HCT116 (cell line): ENCODE measurements around the gene ZMYM4. TPM values are rescaled to one million over a fixed set of nuclear protein-coding genes. Genes with fewer than 3 reads are reported as not detected.

Experiments
- ATAC-seq: fragments of 200-7000 bp; cut with Tn5 transposase; 2 replicates; pipeline ENCODE4 v1.9.1; 2020; ENCODE audit warnings: mild to moderate bottlenecking, moderate library complexity
- BruUV-seq: library from RNA; stranded (reverse); fragments of 400-500 nt; replicated peaks from 2 replicates; lab custom pipeline; 2021; lab: Mats Ljungman, UMichigan
- CTCF ChIA-PET: fragments of 300-600 bp; sonication (Branson Sonifier 250); formaldehyde crosslinking; loops from one replicate; lab custom pipeline; 2021; ENCODE audit warnings: antibody characterized with exemption; lab: Charles Lee
- POLR2A ChIA-PET: fragments of 300-600, 350-600 bp; sonication (Branson Sonifier 250); formaldehyde crosslinking; loops from one replicate; lab custom pipeline; 2021; ENCODE audit warnings: antibody characterized with exemption; lab: Charles Lee
- RAD21 ChIA-PET, 2 experiments: fragments of 300-600 bp; sonication (Branson Sonifier 250); formaldehyde crosslinking; loops; one replicate each; lab custom pipeline; 2023; ENCODE audit warnings: low total read pairs in 2 of 2; ENCODE audit not compliant: uncharacterized antibody in 2 of 2, unreplicated experiment in 2 of 2, low non-redundant PET in 1 of 2; lab: Charles Lee
- DNase-seq: peaks from one replicate; pipeline ENCODE4 v3.0.0-alpha.2; 2010; ENCODE audit warnings: low read depth, low spot score
- H2AFZ ChIP-seq: fragments of 200-600 bp; shearing (Covaris generic), sonication (generic); 2 replicates; pipeline ENCODE4 v1.6.1; 2017; ENCODE audit warnings: low read depth, mixed run types, mixed read lengths, antibody characterized with exemption, low read length; ENCODE audit not compliant: poor library complexity, severe bottlenecking
- H3K27ac ChIP-seq: 2 replicates; pipeline ENCODE4 v1.5.1; 2012; ENCODE audit warnings: low read depth, low read length
- H3K27me3 ChIP-seq: fragments of 200-600 bp; sonication (generic); 2 replicates; pipeline ENCODE4 v1.6.1; 2016; ENCODE audit warnings: mixed run types, low read length, mixed read lengths; ENCODE audit not compliant: insufficient read depth
- H3K36me3 ChIP-seq, 2 experiments: fragments of 200-500 bp in 1 of 2; fragments of 200-600 bp in 1 of 2; sonication (Bioruptor generic) in 1 of 2; sonication (generic) in 1 of 2; 2 replicates each; pipeline versions ENCODE4 v1.5.1 to v1.6.1; 2014 to 2016; ENCODE audit warnings: low read length in 2 of 2, inconsistent platforms in 1 of 2, mixed read lengths in 1 of 2, mixed run types in 1 of 2; ENCODE audit not compliant: insufficient read depth in 2 of 2, control insufficient read depth in 1 of 2
- H3K4me1 ChIP-seq, 2 experiments: fragments of 200-600 bp in 1 of 2; sonication (generic) in 1 of 2; 2 replicates each; pipeline versions ENCODE4 v1.5.1 to v1.6.1; 2012 to 2017; ENCODE audit warnings: low read length in 2 of 2, inconsistent platforms in 1 of 2, mild to moderate bottlenecking in 1 of 2, mixed read lengths in 1 of 2, mixed run types in 1 of 2, moderate library complexity in 1 of 2; ENCODE audit not compliant: insufficient read depth in 2 of 2, control insufficient read depth in 1 of 2
- H3K4me2 ChIP-seq: fragments of 200-600 bp; sonication (generic); 2 replicates; pipeline ENCODE4 v1.6.1; 2017; ENCODE audit warnings: mixed run types, low read length, mixed read lengths
- H3K4me3 ChIP-seq, 2 experiments: fragments of 200-600 bp in 1 of 2; sonication (generic) in 1 of 2; replicated peaks in 1 of 2; 2 replicates each; pipeline ENCODE4 v1.5.1; 2011 to 2016; ENCODE audit warnings: low read length in 2 of 2, control low read depth in 1 of 2, low read depth in 1 of 2, mild to moderate bottlenecking in 1 of 2, mixed read lengths in 1 of 2, mixed run types in 1 of 2
- H3K79me2 ChIP-seq: fragments of 200-600 bp; sonication (generic); 2 replicates; pipeline ENCODE4 v1.6.1; 2017; ENCODE audit warnings: mild to moderate bottlenecking, mixed run types, low read length, moderate library complexity, mixed read lengths; ENCODE audit not compliant: insufficient read depth
- H3K9ac ChIP-seq: fragments of 200-600 bp; sonication (generic); 2 replicates; pipeline ENCODE4 v1.6.1; 2016; ENCODE audit warnings: low read length, mixed read lengths
- H3K9me2 ChIP-seq: fragments of 200-600 bp; sonication (generic), shearing (Covaris generic); 2 replicates; pipeline ENCODE4 v1.6.1; 2017; ENCODE audit warnings: mixed run types, mild to moderate bottlenecking, moderate library complexity; ENCODE audit not compliant: insufficient read depth
- H3K9me3 ChIP-seq, 2 experiments: fragments of 200-500 bp in 1 of 2; fragments of 200-600 bp in 1 of 2; sonication (Bioruptor generic) in 1 of 2; sonication (generic) in 1 of 2; 2 replicates each; pipeline ENCODE4 v1.6.1; 2014 to 2017; ENCODE audit warnings: low read length in 2 of 2, mixed read lengths in 2 of 2, inconsistent platforms in 1 of 2, low read depth in 1 of 2, mild to moderate bottlenecking in 1 of 2, mixed run types in 1 of 2, moderate library complexity in 1 of 2; ENCODE audit not compliant: control insufficient read depth in 1 of 2, insufficient read depth in 1 of 2
- H4K20me1 ChIP-seq: fragments of 200-600 bp; sonication (generic), shearing (Covaris generic); 2 replicates; pipeline ENCODE4 v1.6.1; 2017; ENCODE audit warnings: mixed run types, mild to moderate bottlenecking, moderate library complexity; ENCODE audit not compliant: insufficient read depth
- ATF3 ChIP-seq: IDR thresholded peaks from 2 replicates; pipeline ENCODE4 v1.6.1; 2012
- CBX3 ChIP-seq: IDR thresholded peaks from 2 replicates; pipeline ENCODE4 v1.6.1; 2012; ENCODE audit warnings: low read depth
- CTCF ChIP-seq, 3 experiments: fragments of 200-600 bp in 1 of 3; sonication (generic) in 1 of 3; IDR thresholded peaks in 2 of 3; conservative IDR thresholded peaks in 1 of 3; 2 replicates each; pipeline ENCODE4 v1.5.1; 2012 to 2017; ENCODE audit warnings: low read depth in 2 of 3, low read length in 2 of 3, antibody characterized with exemption in 1 of 3, borderline replicate concordance in 1 of 3, control low read depth in 1 of 3, mild to moderate bottlenecking in 1 of 3, mixed read lengths in 1 of 3, mixed run types in 1 of 3, moderate library complexity in 1 of 3; ENCODE audit not compliant: insufficient read depth in 1 of 3
- ELF1 ChIP-seq: IDR thresholded peaks from 2 replicates; pipeline ENCODE4 v1.6.1; 2012; ENCODE audit warnings: low read depth, borderline replicate concordance
- EZH2 ChIP-seq: fragments of 200-600 bp; sonication (generic); IDR thresholded peaks from 2 replicates; pipeline ENCODE4 v1.6.1; 2017; ENCODE audit warnings: antibody characterized with exemption, mixed run types
- EZH2phosphoT487 ChIP-seq: fragments of 200-600 bp; IDR thresholded peaks from 2 replicates; pipeline ENCODE4 v1.6.1; 2018; ENCODE audit warnings: antibody characterized with exemption, borderline replicate concordance
- JUND ChIP-seq: IDR thresholded peaks from 2 replicates; pipeline ENCODE4 v1.6.1; 2012
- MAX ChIP-seq: IDR thresholded peaks from 2 replicates; pipeline ENCODE4 v1.6.1; 2012
- POLR2A ChIP-seq: IDR thresholded peaks from 2 replicates; pipeline ENCODE4 v1.7.0; 2011; ENCODE audit warnings: borderline replicate concordance; ENCODE audit not compliant: insufficient read depth, insufficient read length; ENCODE audit errors: extremely low read depth
- POLR2AphosphoS5 ChIP-seq: IDR thresholded peaks from 2 replicates; pipeline ENCODE4 v1.6.1; 2011; ENCODE audit warnings: mild to moderate bottlenecking, low read depth, low read length, moderate library complexity
- RAD21 ChIP-seq: IDR thresholded peaks from 2 replicates; pipeline ENCODE4 v1.6.1; 2012; ENCODE audit warnings: low read depth, mild to moderate bottlenecking
- REST ChIP-seq: IDR thresholded peaks from 2 replicates; pipeline ENCODE4 v1.6.1; 2012; ENCODE audit warnings: low read depth
- SIN3A ChIP-seq: IDR thresholded peaks from 2 replicates; pipeline ENCODE4 v1.6.1; 2012; ENCODE audit warnings: low read depth
- SP1 ChIP-seq: IDR thresholded peaks from 2 replicates; pipeline ENCODE4 v1.6.1; 2012; ENCODE audit warnings: low read depth
- SRF ChIP-seq: IDR thresholded peaks from 2 replicates; pipeline ENCODE4 v1.6.1; 2012; ENCODE audit warnings: low read depth
- TCF7L2 ChIP-seq: IDR thresholded peaks from 2 replicates; pipeline ENCODE4 v1.7.0; 2011; ENCODE audit warnings: borderline replicate concordance, inconsistent platforms; ENCODE audit not compliant: insufficient read depth, insufficient read length; ENCODE audit errors: extremely low read depth
- YY1 ChIP-seq: IDR thresholded peaks from 2 replicates; pipeline ENCODE4 v1.6.1; 2011; ENCODE audit warnings: low read length, low read depth, moderate library complexity, mild to moderate bottlenecking; ENCODE audit not compliant: insufficient replicate concordance; ENCODE audit errors: extremely low read depth
- ZFX ChIP-seq: fragments of 450-650 bp; IDR thresholded peaks from 2 replicates; pipeline ENCODE4 v1.6.1; 2017
- ZNF274 ChIP-seq: fragments of 200-500 bp; sonication (Bioruptor generic); IDR thresholded peaks from 2 replicates; pipeline ENCODE4 v1.6.1; 2014; ENCODE audit warnings: mild to moderate bottlenecking, low read depth, low read length, inconsistent platforms
- intact Hi-C: fragments of 100-400 bp; cut with micrococcal nuclease; formaldehyde crosslinking; loops from 2 replicates; pipeline ENCODE4 v1.10.0; 2022
- total RNA-seq: library from RNA; stranded (reverse); gene quantifications from one replicate; pipeline ENCODE4 v1.2.1, GENCODE V29; 2021; ENCODE audit not compliant: unreplicated experiment

Gene ZMYM4
- total RNA-seq, 1 experiment from 2014 or later, result 58.0 TPM

GRCh38 chr1:35269989-35270289, 1.4 kb downstream of the ZMYM4 start:
- peak overlapping the region; percentile 89 for H3K9ac ChIP-seq
- peak overlapping the region; percentile 86 for H3K4me2 ChIP-seq
- H4K20me1 ChIP-seq, result 0 out of 2 replicates have a peak, but pooled peaks cover 6% of the 10 kb centered on the region
- H3K27me3 ChIP-seq, result no peaks in the 10 kb centered on the region
- H3K4me3 ChIP-seq, result peak overlapping the region; percentile 70 to 77
- peaks cover 62% of the 10 kb centered on the region for H3K79me2 ChIP-seq
- no peak for ATAC-seq
- H3K27ac ChIP-seq, result no peak overlapping the region
- no peak for DNase-seq
- no peak overlapping the region for H2AFZ ChIP-seq
- no peak for TF ChIP-seq ZNF274
- no peak for TF ChIP-seq EZH2phosphoT487
- TF ChIP-seq REST, result no peak
- TF ChIP-seq TCF7L2, result no peak
- TF ChIP-seq ATF3, result no peak
- no peak for TF ChIP-seq ELF1
- TF ChIP-seq EZH2, result no peak
- no peak for TF ChIP-seq CBX3
- TF ChIP-seq ZFX, result no peak
- TF ChIP-seq CTCF (IDR thresholded peaks at IDR 0.05 in 2 of 3, conservative IDR thresholded peaks at IDR 0.05 in 1 of 3; ENCODE audit: borderline replicate concordance in 1 of 3, insufficient read depth in 1 of 3, low read depth in 2 of 3, low read length in 2 of 3), result no peak
- no peak for TF ChIP-seq MAX
- TF ChIP-seq RAD21, result no peak
- no peak for TF ChIP-seq POLR2AphosphoS5
- no peak for TF ChIP-seq JUND
- TF ChIP-seq POLR2A, result no peak
- TF ChIP-seq SRF, result no peak
- no peak for TF ChIP-seq SIN3A
- no peak for TF ChIP-seq YY1
- TF ChIP-seq SP1, result no peak
- BruUV-seq, result no TSS peak
- H3K9me2 ChIP-seq, result peaks cover 4% of the 10 kb centered on the region; the same call in 1 of the 2 replicates
- H3K36me3 ChIP-seq, result no peaks in the 10 kb centered on the region
- no peaks in the 10 kb centered on the region for H3K9me3 ChIP-seq
- RAD21 ChIA-PET, result no interaction called here
- POLR2A ChIA-PET, result no interaction called here
- H3K4me1 ChIP-seq, result peaks cover 4 to 17% of the 10 kb centered on the region in 2 experiments; a peak in 3 of 4 replicates
- intact Hi-C loops, result no loop called here
- CTCF ChIA-PET, result no interaction called here
